ACHN (cell line): ENCODE data around the gene NBDY.
A peak's percentile ranks its signal among the peaks of the same experiment; 100 is the strongest.
"Not testable (repeated sequence)": the region's sequence is repeated elsewhere in the genome, so short reads cannot be mapped to it uniquely, and the experiment has no call there.

Experiments used
- DNase-seq: peaks from one replicate; pipeline ENCODE4 v3.0.0-alpha.2; 2015
- in situ Hi-C: cut with HindIII; loops from 2 replicates; pipeline ENCODE4 v1.10.0; 2017; ENCODE audit warnings: low sequenced_read_pairs, low pct_ligation_motif_present, low pct_unique_long_range_greater_than_20kb

The NBDY gene

GRCh38 chrX:56762707-56763555 lies 33.9 kb downstream of the NBDY start:
- in situ Hi-C loops = no loop called here
- no peak for DNase-seq

DNA sequence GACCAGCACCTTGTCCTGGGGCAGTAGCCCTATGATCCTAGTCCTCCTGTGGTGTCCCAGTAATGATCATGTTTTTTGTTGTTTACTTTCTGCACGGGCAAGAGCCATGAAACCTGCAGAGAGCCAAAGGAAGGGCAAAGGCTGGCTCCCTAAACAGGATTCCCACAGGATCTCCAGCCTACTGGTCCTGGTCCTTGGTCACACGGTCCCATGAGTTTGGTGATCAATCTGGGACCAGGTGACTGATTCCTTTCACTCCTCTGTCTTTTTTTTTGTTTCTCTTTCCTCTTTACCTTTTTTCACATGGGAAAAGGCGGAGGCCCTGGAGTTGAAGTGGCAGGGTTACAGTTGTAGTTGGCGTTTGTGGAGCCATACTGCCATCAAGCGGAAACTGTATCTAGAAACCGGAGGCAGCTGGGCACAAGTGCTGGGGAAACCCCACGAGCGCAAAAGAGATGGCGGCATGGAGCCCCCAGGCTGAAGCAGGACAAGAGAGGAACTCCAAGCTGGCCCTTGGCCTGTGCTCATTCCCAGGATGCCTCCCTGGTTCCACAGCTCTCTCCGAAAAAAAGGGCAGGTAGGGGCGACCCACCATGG lies 34.6 kb downstream of the NBDY start:
- in situ Hi-C loops = no loop called here

GRCh38 chrX:56764153-56764974 lies 35.3 kb downstream of the NBDY start:
- peak; percentile 33 for DNase-seq
- in situ Hi-C loops = no loop called here

More for the DNA sequence above, 34.6 kb downstream of the NBDY start:
- DNase-seq = no peak

DNA sequence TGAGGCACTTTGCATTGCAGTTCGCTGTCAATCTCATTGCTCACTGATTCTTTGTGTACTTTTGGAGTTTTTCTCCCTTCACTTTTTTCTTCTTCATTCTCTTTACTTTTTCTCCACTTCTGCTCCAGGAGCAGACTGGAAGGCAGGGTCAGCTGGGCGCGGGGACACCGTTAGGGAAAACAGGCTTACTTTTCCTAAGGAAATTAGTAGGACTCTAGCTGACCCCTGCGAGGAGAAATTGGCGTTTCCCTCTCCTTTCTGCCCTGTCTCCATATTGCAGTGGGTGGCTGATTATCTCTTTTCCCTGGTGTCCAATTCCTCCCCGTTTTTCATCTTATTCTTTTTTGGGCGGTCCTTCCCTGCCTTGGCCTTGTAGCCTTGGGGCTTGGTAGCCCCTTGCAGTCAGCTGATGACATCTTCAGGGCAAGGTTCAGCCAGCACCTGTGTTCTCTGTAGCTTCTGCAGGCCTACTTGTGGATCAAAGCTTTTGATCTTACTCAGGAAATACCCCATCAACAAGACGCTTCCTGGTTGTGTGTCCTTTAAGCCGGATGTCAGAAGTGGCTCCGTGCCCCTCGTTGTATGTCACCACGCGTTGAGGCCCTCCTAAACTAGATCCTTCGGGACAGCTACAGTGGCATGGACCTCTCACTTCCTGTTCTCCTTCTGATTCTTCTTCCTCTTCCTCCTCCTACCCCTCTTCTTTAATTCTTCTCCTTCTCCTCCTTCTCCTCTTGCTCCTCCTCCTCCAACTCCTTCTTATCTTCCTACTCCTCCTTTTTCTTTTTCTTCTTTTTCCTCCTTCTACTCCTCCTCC lies 36.1 kb downstream of the NBDY start:
- in situ Hi-C loops = no loop called here
- DNase-seq = no peak

DNA sequence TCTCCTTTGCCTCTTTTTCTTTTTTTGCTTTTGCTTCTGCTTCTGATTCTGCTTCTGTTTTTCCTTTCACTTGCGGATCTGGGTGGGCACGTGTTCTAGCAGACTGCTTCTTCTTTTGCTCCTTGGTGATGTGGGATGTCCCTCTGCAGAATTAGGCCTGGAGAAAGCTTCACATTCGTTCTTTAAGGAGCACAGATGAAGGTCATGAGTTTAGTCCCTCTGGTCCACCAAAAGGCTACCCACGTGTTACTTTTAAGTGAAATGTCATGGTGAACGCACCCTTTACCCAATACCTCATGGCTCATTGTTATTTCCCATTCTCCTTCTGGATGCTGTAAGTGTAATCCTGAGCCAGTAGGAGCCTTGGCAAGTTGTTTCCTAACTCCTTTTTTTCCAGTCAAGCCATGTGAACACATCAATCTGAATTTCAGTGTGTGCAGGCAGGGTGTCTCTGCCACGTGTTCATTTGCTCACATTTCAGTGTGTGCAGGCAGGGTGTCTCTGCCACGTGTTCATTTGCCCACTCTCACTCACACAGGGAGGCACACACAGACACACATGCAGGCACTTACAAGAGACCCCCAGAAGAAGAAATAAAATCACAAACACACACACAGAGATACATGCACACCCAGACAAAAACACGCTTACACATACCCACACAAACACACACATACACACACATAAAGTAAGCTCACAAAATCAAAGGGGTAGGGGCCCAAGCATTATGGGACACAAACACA lies 36.9 kb downstream of the NBDY start:
- in situ Hi-C loops = no loop called here
- DNase-seq = no peak

DNA sequence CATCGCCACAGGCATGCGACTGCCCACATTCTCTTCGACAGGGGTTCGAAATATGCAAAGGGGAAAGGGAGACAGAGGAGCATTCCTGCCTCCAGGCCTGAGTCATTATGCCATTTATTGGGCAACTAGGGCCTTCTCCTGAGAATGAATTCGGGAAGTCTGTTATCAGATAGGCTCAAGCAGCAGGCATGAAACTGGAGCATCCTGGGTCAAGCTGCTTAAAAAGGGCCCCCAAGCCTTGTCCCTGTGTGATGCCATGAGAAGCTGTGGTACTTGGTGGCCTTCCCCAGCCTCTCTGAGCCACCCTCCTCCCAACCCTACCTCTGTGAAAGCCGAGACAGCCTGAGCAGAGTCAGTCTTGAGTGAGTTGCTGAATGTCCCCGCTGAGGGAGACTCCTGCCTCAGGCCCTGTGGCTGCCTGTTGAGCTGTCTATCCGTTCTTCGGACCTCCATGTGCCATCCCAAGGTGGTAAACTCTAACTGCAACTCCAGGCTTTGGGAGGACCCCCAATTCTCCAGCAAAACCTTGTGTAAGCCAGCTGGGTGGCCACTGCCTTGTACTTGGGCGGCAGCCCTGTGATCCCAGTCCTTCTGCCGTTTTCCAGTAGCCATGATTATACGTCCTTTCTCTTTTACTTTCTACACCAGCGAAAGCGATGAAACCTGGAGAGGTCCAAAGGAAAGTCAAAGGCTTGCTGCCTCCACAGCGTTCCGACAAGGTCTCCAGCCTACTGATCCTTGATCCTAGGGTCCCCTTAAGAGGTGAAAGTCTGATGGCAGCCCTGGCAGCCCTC lies 37.7 kb downstream of the NBDY start:
- DNase-seq = no peak
- in situ Hi-C loops = no loop called here

DNA sequence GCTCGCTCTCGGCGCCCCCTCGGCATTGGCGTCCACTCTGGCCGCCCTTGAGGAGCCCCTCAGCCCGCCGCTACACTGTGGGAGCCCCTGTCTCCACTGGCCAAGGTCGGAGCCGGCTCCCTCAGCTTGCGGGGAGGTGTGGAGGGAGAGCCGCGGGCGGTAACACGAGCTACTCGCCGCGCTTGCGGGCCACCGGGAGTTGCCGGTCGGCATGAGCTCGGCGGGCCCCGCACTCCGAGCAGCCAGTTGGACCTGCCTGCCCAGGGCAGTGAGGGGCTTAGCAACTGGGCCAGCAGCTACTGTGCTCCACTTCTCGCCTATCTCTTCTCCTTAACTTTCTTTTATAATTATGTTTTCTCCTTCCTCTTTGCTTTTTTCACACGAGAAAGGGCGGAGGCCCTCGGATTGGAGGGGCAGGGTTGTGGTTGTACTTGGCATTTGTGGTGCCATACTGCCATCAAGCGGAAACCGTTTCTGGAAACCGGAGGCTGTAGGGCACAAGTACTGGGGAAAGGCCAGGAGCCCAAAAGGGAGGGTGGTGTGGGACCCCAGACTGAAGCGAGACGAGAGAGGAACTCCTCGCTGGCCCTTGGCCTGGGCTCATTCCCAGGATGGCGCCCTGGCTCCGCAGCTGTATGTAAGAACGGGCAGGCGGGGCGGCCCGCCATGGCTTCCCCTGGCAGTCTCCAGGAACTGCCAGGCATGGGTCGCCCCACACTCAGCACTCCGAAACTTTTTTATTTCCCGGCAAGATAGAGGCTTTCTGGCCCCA lies 38.5 kb downstream of the NBDY start:
- DNase-seq, in situ Hi-C loops: not testable (repeated sequence)

- DNase-seq, in situ Hi-C loops: not testable (repeated sequence)
Observed at GRCh38 chrX:56768120-56768660, 39.1 kb downstream of the NBDY start.

GRCh38 chrX:56772675-56773521 lies 43.9 kb downstream of the NBDY start:
- in situ Hi-C loops, DNase-seq: not testable (repeated sequence)

- in situ Hi-C loops, DNase-seq: not testable (repeated sequence)
Observed at GRCh38 chrX:56773522-56774060, 44.5 kb downstream of the NBDY start.

- in situ Hi-C loops, DNase-seq: not testable (repeated sequence)
Observed at GRCh38 chrX:56778099-56778923, 49.3 kb downstream of the NBDY start.

DNA sequence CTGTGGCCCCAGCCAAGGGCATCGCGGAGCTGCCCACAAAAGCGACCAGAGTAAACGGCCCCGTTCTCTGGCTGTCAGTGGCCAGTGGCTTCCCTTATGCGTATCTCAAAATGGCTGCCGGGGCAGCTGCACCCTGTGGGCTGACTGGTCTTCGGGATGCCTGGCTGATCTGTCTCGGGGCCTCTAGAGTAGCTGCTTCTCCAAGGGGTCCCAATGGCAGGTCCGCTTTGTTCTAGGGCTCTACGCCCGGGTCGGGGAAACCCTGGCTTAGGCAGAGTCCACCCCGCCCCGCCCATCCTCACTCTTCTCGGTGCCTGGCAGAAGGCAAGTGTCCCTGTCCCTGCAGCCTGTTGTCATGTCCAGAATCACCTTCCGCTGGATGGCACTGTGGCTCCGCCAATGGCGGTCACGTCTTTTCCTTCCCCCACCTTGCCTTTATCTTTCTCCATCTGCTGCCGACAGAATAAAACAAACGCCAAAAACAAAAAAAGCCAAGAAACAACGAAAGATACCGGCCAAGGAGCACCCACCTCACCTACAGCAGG lies 50.0 kb downstream of the NBDY start:
- in situ Hi-C loops, DNase-seq: not testable (repeated sequence)

DNA sequence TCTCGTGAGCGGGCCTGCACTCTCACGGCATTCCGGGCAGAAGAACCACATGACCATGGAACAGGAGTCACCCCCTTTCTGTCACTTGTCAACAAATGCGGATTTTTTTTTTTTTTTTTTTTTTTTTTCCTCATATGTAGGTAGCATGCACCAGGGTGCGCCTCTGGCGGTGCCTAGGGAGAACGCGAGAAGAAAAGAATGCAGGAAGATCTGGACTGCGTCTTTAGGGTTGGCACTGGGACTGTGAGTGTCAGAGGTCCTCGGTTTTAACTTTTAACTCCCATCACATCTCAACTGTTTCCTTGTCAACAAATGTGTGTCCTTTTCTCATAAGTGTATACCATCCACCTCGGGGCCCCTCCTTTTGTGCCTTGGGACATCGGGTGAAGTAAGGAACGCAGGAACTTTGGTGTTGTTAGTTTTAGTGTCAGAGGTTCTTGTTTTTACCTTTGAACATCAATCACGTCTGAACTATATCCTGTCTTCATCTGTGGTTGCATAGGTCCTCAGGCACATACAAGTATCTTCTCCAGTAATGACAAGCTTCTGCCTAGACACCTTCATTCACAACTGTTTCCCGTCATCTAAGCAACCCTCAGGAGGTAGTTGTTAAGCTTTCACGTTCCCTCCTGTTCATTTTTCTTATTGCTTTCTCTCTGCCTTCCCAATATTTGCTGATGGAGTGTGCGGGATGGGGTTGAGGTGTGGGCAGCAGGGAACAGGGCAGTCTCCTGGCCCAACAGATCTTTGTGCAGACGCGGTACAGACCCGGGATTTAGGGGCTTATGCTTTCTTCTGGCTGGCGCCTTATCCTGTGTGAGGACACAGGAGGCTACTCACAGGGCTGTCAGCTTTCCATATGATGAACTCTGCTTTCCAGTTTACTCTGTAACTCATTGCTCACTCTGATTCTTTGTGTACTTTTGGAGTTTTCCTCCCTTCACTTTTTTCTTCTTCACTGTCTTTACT lies 51.9 kb downstream of the NBDY start:
- in situ Hi-C loops, DNase-seq: not testable (repeated sequence)
